OCI-LY7 (cell line): Measurements from ENCODE around the gene LINGO3. TPM values are rescaled to one million over a fixed set of nuclear protein-coding genes. Genes with fewer than 3 reads are reported as not detected.

ENCODE experiments used
- BruUV-seq: library from RNA; stranded (reverse); fragments of 400-500 nt; replicated peaks from 2 replicates; lab custom pipeline; 2021; lab: Mats Ljungman, UMichigan
- CTCF ChIA-PET: fragments of 300-600 bp; sonication (Branson Sonifier 250); formaldehyde crosslinking; loops from one replicate; lab custom pipeline; 2022; ENCODE audit warnings: antibody characterized with exemption; ENCODE audit not compliant: unreplicated experiment; lab: Charles Lee
- POLR2A ChIA-PET: fragments of 300-600 bp; sonication (Branson Sonifier 250); formaldehyde crosslinking; loops from one replicate; lab custom pipeline; 2022; ENCODE audit warnings: antibody characterized with exemption; lab: Charles Lee
- DNase-seq: peaks from one replicate; pipeline ENCODE4 v3.0.0-alpha.2; 2015; ENCODE audit warnings: low spot score
- H2AFZ ChIP-seq: fragments of 200-600 bp; sonication (generic), shearing (Covaris generic); 2 replicates; pipeline ENCODE4 v1.6.1; 2014; ENCODE audit warnings: mild to moderate bottlenecking, antibody characterized with exemption, low read length, moderate library complexity
- H3K27ac ChIP-seq: fragments of 200-600 bp; sonication (generic); 2 replicates; pipeline ENCODE4 v1.5.1; 2014; ENCODE audit warnings: mixed run types, low read depth, mild to moderate bottlenecking, moderate library complexity, low read length, inconsistent platforms; ENCODE audit not compliant: poor library complexity, severe bottlenecking
- H3K36me3 ChIP-seq: fragments of 200-600 bp; sonication (generic); 2 replicates; pipeline ENCODE4 v1.6.1; 2014; ENCODE audit warnings: mild to moderate bottlenecking, antibody characterized with exemption, low read length, moderate library complexity, mixed read lengths; ENCODE audit not compliant: insufficient read depth
- H3K4me1 ChIP-seq: fragments of 200-600 bp; sonication (generic); 2 replicates; pipeline ENCODE4 v1.5.1; 2014; ENCODE audit warnings: mild to moderate bottlenecking, low read length; ENCODE audit not compliant: insufficient read depth, poor library complexity, severe bottlenecking
- H3K4me2 ChIP-seq: fragments of 200-600 bp; sonication (generic); 2 replicates; pipeline ENCODE4 v1.6.1; 2014; ENCODE audit warnings: mild to moderate bottlenecking, low read length
- H3K4me3 ChIP-seq: fragments of 200-600 bp; sonication (generic); 2 replicates; pipeline ENCODE4 v1.5.1; 2014; ENCODE audit warnings: mild to moderate bottlenecking, low read depth, low read length; ENCODE audit not compliant: poor library complexity, severe bottlenecking
- H3K79me2 ChIP-seq: fragments of 200-600 bp; sonication (generic); 2 replicates; pipeline ENCODE4 v1.6.1; 2016; ENCODE audit warnings: low read depth, mild to moderate bottlenecking, low read length, moderate library complexity, mixed read lengths; ENCODE audit not compliant: insufficient read depth
- H3K9me2 ChIP-seq: fragments of 200-600 bp; sonication (generic); 2 replicates; pipeline ENCODE4 v1.6.1; 2016; ENCODE audit warnings: mild to moderate bottlenecking, low read length, mixed read lengths; ENCODE audit not compliant: insufficient read depth
- H3K9me3 ChIP-seq: fragments of 200-600 bp; sonication (generic); 2 replicates; pipeline ENCODE4 v1.6.1; 2014; ENCODE audit warnings: mild to moderate bottlenecking, mixed run types, low read length, mixed read lengths
- H4K20me1 ChIP-seq: fragments of 200-600 bp; sonication (generic); 2 replicates; pipeline ENCODE4 v1.6.1; 2014; ENCODE audit warnings: mild to moderate bottlenecking, antibody characterized with exemption, low read length, moderate library complexity, mixed read lengths; ENCODE audit not compliant: insufficient read depth
- EZH2phosphoT487 ChIP-seq: fragments of 200-600 bp; sonication (generic); IDR thresholded peaks from 2 replicates; pipeline ENCODE4 v1.6.1; 2018; ENCODE audit warnings: low read depth, borderline replicate concordance, mild to moderate bottlenecking, mixed run types, antibody characterized with exemption, low read length, moderate library complexity, mixed read lengths
- intact Hi-C: fragments of 100-400 bp; cut with micrococcal nuclease; formaldehyde crosslinking; loops from one replicate; pipeline ENCODE4 v1.10.0; 2022; ENCODE audit not compliant: unreplicated experiment
- total RNA-seq, 2 experiments: library from RNA; depleted of rRNA in 1 of 2; stranded (reverse); fragments of >200 nt in 1 of 2; shearing (Covaris generic) in 1 of 2; gene quantifications; 2 replicates each; pipeline ENCODE4 v1.2.3, GENCODE V29; 2014 to 2022
- TF ChIP-seq, protein P1 (sequence below): fragments of 200-600 bp; sonication (generic); conservative IDR thresholded peaks from 2 replicates; pipeline ENCODE4 v1.5.1; 2014; ENCODE audit warnings: mild to moderate bottlenecking, antibody characterized with exemption, low read length, moderate library complexity, mixed read lengths

LINGO3 gene
- total RNA-seq, 2 experiments from 2014 or later, result 0.13 to 0.38 TPM

DNA sequence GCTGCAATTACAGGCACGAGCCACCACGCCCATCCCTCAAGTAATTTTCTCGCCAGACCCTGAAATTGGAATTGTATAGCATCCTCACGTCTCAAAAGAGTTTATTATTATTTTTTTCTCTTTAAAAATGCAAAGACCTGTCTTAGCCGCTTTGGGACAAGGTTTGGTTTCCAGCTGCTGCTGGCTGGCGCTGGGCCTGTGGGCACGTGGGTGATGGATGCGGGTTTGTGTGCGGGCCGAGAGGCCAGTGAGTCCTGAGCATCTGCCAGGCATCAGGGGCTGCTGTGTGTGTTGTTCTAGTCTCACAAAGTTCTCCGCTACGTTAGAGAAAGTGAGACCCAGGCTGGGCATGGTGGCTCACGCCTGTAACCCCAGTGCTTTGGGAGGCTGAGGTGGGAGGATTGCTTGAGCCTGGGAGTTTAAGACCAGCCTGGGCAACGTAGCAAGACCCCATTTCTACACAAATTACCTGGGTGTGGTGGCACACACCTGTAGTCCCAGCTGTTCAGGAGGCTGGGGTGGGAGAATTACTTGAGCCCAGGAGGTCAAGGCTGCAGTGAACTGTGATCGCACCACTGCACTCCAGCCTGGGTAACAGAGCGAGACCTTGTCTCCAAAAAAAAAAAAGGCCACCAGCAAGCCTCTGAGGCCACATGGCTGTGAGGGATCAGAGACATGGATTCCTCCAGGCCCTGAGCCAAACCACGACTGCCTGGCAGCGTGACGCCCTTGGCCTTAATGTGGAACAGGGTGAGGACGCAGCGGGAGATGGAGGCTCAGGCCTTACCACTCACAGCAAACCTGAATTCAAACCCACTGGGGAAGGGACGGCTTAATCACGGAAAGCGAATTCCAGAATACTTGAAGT, 47.4 kb upstream of the LINGO3 start:
- BruUV-seq, result no TSS peak
- H3K9me3 ChIP-seq, result no peaks in the 10 kb centered on the region
- CTCF ChIA-PET, result no interaction called here
- intact Hi-C loops, result no loop called here
- no peak overlapping the region for H3K4me2 ChIP-seq
- no peak overlapping the region for H3K4me3 ChIP-seq
- no peaks in the 10 kb centered on the region for H4K20me1 ChIP-seq
- no peaks in the 10 kb centered on the region for H3K9me2 ChIP-seq
- no peak for DNase-seq
- H3K27ac ChIP-seq, result no peak overlapping the region
- no peaks in the 10 kb centered on the region for H3K4me1 ChIP-seq
- peaks cover 26% of the 10 kb centered on the region for H3K36me3 ChIP-seq
- TF ChIP-seq, protein P1, sequence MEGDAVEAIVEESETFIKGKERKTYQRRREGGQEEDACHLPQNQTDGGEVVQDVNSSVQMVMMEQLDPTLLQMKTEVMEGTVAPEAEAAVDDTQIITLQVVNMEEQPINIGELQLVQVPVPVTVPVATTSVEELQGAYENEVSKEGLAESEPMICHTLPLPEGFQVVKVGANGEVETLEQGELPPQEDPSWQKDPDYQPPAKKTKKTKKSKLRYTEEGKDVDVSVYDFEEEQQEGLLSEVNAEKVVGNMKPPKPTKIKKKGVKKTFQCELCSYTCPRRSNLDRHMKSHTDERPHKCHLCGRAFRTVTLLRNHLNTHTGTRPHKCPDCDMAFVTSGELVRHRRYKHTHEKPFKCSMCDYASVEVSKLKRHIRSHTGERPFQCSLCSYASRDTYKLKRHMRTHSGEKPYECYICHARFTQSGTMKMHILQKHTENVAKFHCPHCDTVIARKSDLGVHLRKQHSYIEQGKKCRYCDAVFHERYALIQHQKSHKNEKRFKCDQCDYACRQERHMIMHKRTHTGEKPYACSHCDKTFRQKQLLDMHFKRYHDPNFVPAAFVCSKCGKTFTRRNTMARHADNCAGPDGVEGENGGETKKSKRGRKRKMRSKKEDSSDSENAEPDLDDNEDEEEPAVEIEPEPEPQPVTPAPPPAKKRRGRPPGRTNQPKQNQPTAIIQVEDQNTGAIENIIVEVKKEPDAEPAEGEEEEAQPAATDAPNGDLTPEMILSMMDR, result no peak
- TF ChIP-seq EZH2phosphoT487, result no peak
- no peaks in the 10 kb centered on the region for H3K79me2 ChIP-seq
- POLR2A ChIA-PET, result no interaction called here
- no peak overlapping the region for H2AFZ ChIP-seq

DNA sequence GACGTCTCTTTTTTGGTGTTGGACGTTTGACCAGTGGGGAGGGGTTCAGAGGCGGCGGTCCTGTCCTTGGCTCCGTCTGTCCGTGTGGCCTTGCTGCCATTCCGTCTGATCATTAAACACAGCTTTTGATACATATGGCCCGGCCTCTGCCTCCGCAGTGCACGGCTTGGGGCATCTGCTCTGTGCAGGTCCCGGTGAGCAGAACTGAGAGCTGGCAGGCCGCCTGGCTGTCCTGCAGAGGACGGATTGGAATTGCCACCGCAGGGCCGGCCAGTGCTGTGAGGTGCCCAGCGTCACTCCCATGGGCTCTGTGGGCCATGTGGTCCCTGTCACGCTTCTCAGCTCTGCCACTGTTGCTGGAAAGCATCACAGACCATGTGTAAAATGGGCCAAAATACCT, 46.7 kb upstream of the LINGO3 start:
- ChIA-PET POLR2A (no interaction called here), CTCF (no interaction called here)
- BruUV-seq, result no TSS peak

More for the DNA sequence above, 46.7 kb upstream of the LINGO3 start:
- Histone ChIP-seq H3K27ac (no peak overlapping the region), H3K9me2 (no peaks in the 10 kb centered on the region), H3K36me3 (peaks cover 26% of the 10 kb centered on the region), H2AFZ (no peak overlapping the region), H3K4me3 (no peak overlapping the region), H4K20me1 (no peaks in the 10 kb centered on the region), H3K4me2 (no peak overlapping the region), H3K79me2 (no peaks in the 10 kb centered on the region), H3K9me3 (no peaks in the 10 kb centered on the region), H3K4me1 (no peaks in the 10 kb centered on the region)
- intact Hi-C loops, result no loop called here
- DNase-seq, result no peak
- TF ChIP-seq, protein P1, result no peak
